Mononuclear cell (primary cell): ENCODE measurements around the gene NPEPPS. TPM values are rescaled to one million over a fixed set of nuclear protein-coding genes. Genes with fewer than 3 reads are reported as not detected.
A peak's percentile ranks its signal among the peaks of the same experiment; 100 is the strongest.
"Not testable (repeated sequence)": the region's sequence is repeated elsewhere in the genome, so short reads cannot be mapped to it uniquely, and the experiment has no call there.

Experiments
- H3K27me3 ChIP-seq: 2 replicates; pipeline ENCODE4 v1.6.0; 2011; ENCODE audit warnings: low read length, control low read depth; ENCODE audit not compliant: insufficient read depth
- H3K4me1 ChIP-seq: 2 replicates; pipeline ENCODE4 v1.5.1; 2011; ENCODE audit warnings: mild to moderate bottlenecking, low read length, control low read depth; ENCODE audit not compliant: insufficient read depth
- H3K4me3 ChIP-seq: 2 replicates; pipeline ENCODE4 v1.5.1; 2011; ENCODE audit warnings: mild to moderate bottlenecking, low read length, moderate library complexity
- H3K9me3 ChIP-seq: 2 replicates; pipeline ENCODE4 v1.5.1; 2011; ENCODE audit warnings: low read depth, mild to moderate bottlenecking, control low read depth, low read length
- total RNA-seq: library from RNA; depleted of rRNA; stranded (reverse); fragments of >200 nt; gene quantifications from one replicate; pipeline ENCODE4 v1.2.3, GENCODE V29; 2012

The NPEPPS gene
- total RNA-seq, 1 donor, result 85.8 TPM

- H3K4me1 ChIP-seq, H3K9me3 ChIP-seq, H3K27me3 ChIP-seq: not testable (repeated sequence)
- H3K4me3 ChIP-seq, result peak overlapping the region; percentile 45
These were observed 419 bp downstream of the NPEPPS start for GRCh38 chr17:47531233-47531820.

GRCh38 chr17:47539085-47539484 is 8.2 kb downstream of the NPEPPS start:
- H3K9me3 ChIP-seq, H3K4me1 ChIP-seq, H3K4me3 ChIP-seq, H3K27me3 ChIP-seq: not testable (repeated sequence)

DNA sequence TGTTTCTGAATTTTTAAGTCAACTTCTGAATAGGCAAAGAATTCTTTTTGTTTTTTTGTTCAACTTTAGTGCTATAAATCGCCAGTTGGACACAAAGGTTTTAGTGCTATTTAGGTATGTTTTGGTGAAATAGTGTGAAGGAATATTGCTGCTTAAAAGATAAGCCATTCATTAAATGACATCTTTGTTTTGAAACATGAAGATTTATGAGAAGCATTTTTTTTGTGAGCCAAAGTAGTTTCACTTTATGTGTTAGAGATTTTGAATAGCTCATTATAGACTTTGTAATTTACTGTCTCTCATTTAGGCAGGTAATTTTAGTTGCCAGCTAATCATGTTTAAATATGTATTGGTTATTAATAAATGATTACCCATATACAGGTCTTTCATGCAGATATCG is 10.8 kb downstream of the NPEPPS start:
- not testable (repeated sequence) for H3K9me3 ChIP-seq, H3K4me3 ChIP-seq, H3K27me3 ChIP-seq, H3K4me1 ChIP-seq

GRCh38 chr17:47544327-47544726 is 13.4 kb downstream of the NPEPPS start:
- not testable (repeated sequence) for H3K27me3 ChIP-seq

DNA sequence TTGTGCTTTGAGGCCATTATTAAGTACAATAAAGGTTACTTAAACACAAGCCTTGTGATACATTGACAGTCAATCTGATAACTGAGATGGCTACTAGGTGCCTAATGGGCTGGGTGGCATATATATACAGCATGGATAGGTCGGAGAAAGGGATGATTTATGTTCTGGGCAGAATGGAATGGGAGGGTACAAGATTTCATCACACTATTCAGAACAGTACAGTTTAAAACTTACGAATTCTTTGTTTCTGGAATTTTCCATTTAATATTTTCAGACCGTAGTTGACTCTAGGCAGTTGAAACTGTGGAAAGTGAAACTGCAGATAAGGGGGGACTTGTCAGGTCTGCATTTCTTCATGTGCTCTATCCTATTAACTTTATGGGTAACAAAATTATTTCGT is 23.8 kb downstream of the NPEPPS start:
- H3K4me3 ChIP-seq, H3K27me3 ChIP-seq, H3K9me3 ChIP-seq, H3K4me1 ChIP-seq: not testable (repeated sequence)

More at GRCh38 chr17:47544327-47544726, 13.4 kb downstream of the NPEPPS start:
- not testable (repeated sequence) for H3K9me3 ChIP-seq, H3K4me1 ChIP-seq, H3K4me3 ChIP-seq

DNA sequence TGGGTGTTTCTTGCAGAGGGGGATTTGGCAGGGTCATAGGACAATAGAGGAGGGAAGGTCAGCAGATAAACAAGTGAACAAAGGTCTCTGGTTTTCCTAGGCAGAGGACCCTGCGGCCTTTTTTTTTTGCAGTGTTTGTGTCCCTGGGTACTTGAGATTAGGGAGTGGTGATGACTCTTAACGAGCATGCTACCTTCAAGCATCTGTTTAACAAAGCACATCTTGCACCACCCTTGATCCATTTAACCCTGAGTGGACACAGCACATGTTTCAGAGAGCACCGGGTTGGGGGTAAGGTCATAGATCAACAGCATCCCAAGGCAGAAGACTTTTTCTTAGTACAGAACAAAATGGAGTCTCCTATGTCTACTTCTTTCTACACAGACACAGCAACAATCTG is 25.2 kb downstream of the NPEPPS start:
- not testable (repeated sequence) for H3K27me3 ChIP-seq, H3K4me1 ChIP-seq, H3K9me3 ChIP-seq, H3K4me3 ChIP-seq

DNA sequence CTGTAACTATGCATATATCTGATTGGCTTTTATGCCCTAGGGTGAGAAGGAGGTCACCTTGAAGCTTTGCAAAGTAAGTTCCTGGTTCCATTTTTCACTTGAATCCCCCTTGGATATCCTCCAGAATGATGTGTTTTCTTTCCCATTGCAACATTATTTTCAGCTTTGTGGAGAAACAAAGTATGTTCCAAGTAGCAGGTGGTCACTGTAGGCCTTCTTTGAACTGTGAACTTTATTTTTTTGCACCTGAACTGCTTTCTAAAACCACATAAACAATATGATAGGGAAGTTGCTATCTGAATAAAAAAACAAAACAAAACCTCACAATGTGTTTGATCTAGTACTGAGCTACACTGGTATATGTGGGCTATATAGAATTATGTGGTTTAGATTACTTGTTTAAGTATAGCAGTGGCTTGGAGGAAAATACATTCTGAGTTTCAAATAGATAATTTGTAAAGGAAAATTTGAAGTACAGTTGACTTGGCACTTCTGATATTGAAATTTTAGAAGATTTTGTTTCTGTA is 29.7 kb downstream of the NPEPPS start:
- H3K9me3 ChIP-seq, H3K4me3 ChIP-seq, H3K4me1 ChIP-seq, H3K27me3 ChIP-seq: not testable (repeated sequence)

- not testable (repeated sequence) for H3K9me3 ChIP-seq, H3K4me1 ChIP-seq, H3K27me3 ChIP-seq, H3K4me3 ChIP-seq
These were observed 30.9 kb downstream of the NPEPPS start for GRCh38 chr17:47561698-47562405.

DNA sequence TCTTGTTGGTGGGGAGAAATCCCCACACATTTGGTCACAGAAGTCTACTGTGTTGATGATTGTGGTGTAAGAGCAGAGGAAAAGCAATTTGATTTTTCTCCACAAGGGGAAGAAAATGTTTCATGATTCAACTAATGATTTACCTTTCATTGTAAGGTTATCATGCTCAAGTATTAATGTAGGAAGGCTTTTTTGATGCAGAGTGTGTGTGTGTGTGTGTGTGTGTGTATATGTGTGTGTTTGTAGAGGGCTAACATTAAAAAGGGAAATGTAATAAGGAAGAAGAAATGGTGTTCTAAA is 31.4 kb downstream of the NPEPPS start:
- H3K4me1 ChIP-seq, H3K4me3 ChIP-seq: not testable (repeated sequence)

DNA sequence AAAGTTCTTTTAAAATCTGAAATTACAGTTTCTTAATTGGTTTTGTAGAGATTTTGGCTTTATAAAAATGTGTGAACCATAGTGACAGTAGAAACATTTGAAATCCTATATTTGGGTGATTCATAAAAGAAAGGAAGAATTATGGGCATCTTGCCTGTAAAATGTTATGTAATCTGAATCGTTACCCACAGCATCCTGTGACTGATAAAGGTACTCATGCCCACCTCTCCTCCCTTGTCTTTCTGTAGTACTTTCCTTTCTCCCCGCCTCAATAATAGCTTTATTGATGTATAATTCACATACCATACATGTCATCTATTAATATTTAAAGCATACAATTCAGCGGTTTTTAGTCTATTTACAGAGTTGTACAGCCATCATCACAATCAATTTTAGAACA is 36.4 kb downstream of the NPEPPS start:
- not testable (repeated sequence) for H3K27me3 ChIP-seq, H3K9me3 ChIP-seq, H3K4me1 ChIP-seq, H3K4me3 ChIP-seq

More for the DNA sequence above, 31.4 kb downstream of the NPEPPS start:
- not testable (repeated sequence) for H3K27me3 ChIP-seq, H3K9me3 ChIP-seq

GRCh38 chr17:47572561-47572960 is 41.7 kb downstream of the NPEPPS start:
- not testable (repeated sequence) for H3K4me3 ChIP-seq, H3K9me3 ChIP-seq, H3K27me3 ChIP-seq, H3K4me1 ChIP-seq

DNA sequence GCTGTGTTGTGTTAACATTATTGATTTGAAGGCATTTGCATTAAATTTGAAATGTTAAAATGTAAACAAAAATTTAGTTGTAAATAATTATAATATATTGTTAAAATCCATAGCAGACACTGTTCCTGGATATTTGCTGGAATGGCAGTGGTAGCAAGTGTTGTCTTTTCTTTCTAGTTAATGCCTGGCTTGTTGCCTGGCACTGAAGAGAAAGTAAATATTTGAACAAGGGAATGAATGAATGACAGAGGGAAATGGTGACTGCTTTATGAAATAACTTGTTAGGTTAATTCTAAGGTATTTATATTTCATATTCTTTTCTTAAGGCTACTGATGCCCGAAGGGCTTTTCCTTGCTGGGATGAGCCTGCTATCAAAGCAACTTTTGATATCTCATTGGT is 51.5 kb downstream of the NPEPPS start:
- not testable (repeated sequence) for H3K4me3 ChIP-seq, H3K4me1 ChIP-seq, H3K27me3 ChIP-seq, H3K9me3 ChIP-seq

DNA sequence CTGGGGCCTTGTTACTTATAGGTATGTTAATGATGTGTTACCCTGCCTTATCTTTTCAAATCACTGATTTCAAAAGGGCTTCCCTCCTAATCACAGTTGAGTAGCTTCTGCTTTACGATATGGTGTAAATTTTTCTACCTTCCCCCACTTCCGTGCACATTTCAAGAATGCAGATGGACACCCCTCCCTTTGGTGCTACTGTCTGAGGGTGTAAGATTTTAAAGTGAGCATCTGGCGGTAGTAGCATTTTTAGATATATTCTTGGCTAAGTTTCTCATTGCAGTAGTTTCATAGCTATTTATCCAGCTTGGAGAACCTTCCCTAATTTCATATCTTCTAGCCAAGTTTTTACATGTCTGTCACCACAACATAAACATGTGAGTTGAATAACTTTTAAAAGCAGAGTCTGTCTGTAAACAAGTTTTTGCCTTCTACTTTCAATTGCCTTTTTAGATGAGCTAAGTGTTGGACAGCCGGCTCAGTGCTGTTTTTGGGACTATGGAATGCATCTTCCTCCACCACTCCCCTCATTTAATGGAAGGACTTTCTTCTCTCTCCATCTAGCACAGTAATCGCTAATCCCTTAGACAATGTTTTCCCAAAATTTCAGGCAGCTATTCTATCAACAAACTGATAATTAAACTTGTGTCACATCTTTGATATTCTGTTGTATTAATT is 55.6 kb downstream of the NPEPPS start:
- H3K27me3 ChIP-seq, H3K4me1 ChIP-seq, H3K4me3 ChIP-seq, H3K9me3 ChIP-seq: not testable (repeated sequence)

DNA sequence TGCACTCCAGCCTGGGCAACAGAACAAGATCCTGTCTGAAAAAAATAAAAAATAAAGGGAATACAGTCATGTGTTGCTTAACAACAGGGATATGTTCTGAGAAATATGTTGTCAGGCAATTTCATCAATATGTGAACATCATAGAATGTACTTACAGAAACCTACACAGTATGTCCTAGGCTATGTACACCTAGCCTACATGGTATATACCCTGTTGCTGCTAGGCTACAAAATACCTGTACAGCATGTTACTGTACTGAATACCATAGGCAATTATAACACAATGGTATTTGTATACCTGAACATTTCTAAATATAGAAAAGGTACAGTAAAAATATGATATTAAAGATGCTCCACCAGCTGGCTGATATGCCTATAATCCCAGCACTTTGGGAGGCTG is 62.6 kb downstream of the NPEPPS start:
- not testable (repeated sequence) for H3K27me3 ChIP-seq

DNA sequence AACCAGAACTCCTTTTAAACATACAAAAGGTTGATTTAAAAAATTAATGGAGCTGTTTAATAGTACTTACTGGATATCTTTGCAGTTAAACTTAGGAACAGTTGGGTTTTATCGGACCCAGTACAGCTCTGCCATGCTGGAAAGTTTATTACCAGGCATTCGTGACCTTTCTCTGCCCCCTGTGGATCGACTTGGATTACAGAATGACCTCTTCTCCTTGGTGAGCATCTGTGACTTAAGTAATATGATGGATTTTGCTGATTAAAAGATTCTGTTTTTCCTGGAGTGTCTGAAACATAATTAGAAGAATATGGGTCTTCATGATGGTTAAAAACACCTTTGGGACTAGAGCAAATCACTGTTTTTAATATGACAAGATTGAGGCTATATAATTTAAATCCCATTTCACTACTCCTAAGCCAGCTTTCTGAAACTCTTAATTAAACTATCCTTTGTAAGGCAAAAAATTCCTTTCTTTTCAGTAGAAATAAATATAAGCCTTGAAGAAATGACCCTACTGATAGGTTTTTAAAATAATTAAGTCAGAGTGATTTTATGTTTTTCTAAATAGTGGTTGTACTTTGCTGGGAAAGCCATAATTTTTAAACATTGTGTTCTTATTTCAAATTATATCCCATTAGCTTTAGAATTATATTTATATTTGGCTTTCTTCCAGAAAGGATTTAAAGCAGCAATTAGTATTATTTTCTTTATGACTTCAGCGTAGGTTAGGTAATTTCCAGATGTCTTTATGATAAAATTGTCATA is 73.1 kb downstream of the NPEPPS start:
- Histone ChIP-seq H3K4me3 (no peak overlapping the region), H3K27me3 (no peaks in the 10 kb centered on the region), H3K4me1 (no peaks in the 10 kb centered on the region)

More for the DNA sequence above, 62.6 kb downstream of the NPEPPS start:
- not testable (repeated sequence) for H3K4me3 ChIP-seq, H3K9me3 ChIP-seq, H3K4me1 ChIP-seq

More for the DNA sequence above, 73.1 kb downstream of the NPEPPS start:
- no peaks in the 10 kb centered on the region for H3K9me3 ChIP-seq
